SK-N-SH (cell line): ENCODE measurements around the gene RPS17. TPM values are rescaled to one million over a fixed set of nuclear protein-coding genes. Genes with fewer than 3 reads are reported as not detected.

Source experiments
- CTCF ChIA-PET: fragments of 300-600, 350-600 bp; formaldehyde crosslinking; extraction: SDS; loops from one replicate; lab custom pipeline; 2021; lab: Yijun Ruan, JAX
- POLR2A ChIA-PET: fragments of 350-600 bp; sonication (Branson Sonifier 250); formaldehyde crosslinking; extraction: SDS; loops from one replicate; lab custom pipeline; 2020; ENCODE audit warnings: antibody characterized with exemption, inconsistent platforms; lab: Yijun Ruan, JAX
- DNase-seq: peaks from one replicate; pipeline ENCODE4 v3.0.0; 2012
- H2AFZ ChIP-seq: fragments of 200-600 bp; sonication (generic); 2 replicates; pipeline ENCODE4 v1.8.1; 2016; ENCODE audit warnings: antibody characterized with exemption, mild to moderate bottlenecking, low read depth
- H3F3A ChIP-seq: fragments of 200-600 bp; sonication (generic); replicated peaks from 2 replicates; pipeline ENCODE3; 2016; ENCODE audit warnings: antibody characterized with exemption, mild to moderate bottlenecking; ENCODE audit not compliant: insufficient read depth
- H3K27ac ChIP-seq, 2 experiments: fragments of 200-500 bp in 1 of 2; fragments of 200-600 bp in 1 of 2; sonication (Bioruptor generic) in 1 of 2; sonication (generic), shearing (Covaris generic) in 1 of 2; 2 replicates each; pipeline versions ENCODE4 v1.5.1 to v1.6.1; 2014 to 2016; ENCODE audit warnings: low read depth in 2 of 2, inconsistent platforms in 1 of 2, low read length in 1 of 2, mild to moderate bottlenecking in 1 of 2, mixed read lengths in 1 of 2
- H3K27me3 ChIP-seq: fragments of 200-600 bp; sonication (generic), shearing (Covaris generic); 2 replicates; pipeline ENCODE4 v1.6.1; 2016; ENCODE audit warnings: mixed run types; ENCODE audit not compliant: insufficient read depth
- H3K36me3 ChIP-seq, 2 experiments: fragments of 200-500 bp in 1 of 2; fragments of 200-600 bp in 1 of 2; sonication (Bioruptor generic) in 1 of 2; sonication (generic) in 1 of 2; replicated peaks in 1 of 2; 2 replicates each; pipeline versions ENCODE3 to v1.5.1; 2014 to 2016; ENCODE audit warnings: low read length in 1 of 2, mild to moderate bottlenecking in 1 of 2; ENCODE audit not compliant: insufficient read depth in 2 of 2, control insufficient read depth in 1 of 2
- H3K4me1 ChIP-seq, 2 experiments: fragments of 200-500 bp in 1 of 2; fragments of 200-600 bp in 1 of 2; sonication (Bioruptor generic) in 1 of 2; sonication (generic), shearing (Covaris generic) in 1 of 2; 2 replicates each; pipeline versions ENCODE4 v1.5.1 to v1.6.1; 2014 to 2016; ENCODE audit warnings: low read depth in 1 of 2, low read length in 1 of 2, mixed run types in 1 of 2; ENCODE audit not compliant: insufficient read depth in 2 of 2, control insufficient read depth in 1 of 2
- H3K4me2 ChIP-seq: fragments of 200-600 bp; sonication (generic), shearing (Covaris generic); 2 replicates; pipeline ENCODE4 v1.6.1; 2017; ENCODE audit warnings: mixed run types
- H3K4me3 ChIP-seq, 2 experiments: fragments of 200-500 bp in 1 of 2; fragments of 200-600 bp in 1 of 2; sonication (Bioruptor generic) in 1 of 2; sonication (generic), shearing (Covaris generic) in 1 of 2; 2 replicates each; pipeline versions ENCODE4 v1.5.1 to v1.8.1; 2014 to 2016; ENCODE audit warnings: low read depth in 2 of 2, inconsistent platforms in 1 of 2, low read length in 1 of 2, mild to moderate bottlenecking in 1 of 2, mixed read lengths in 1 of 2, moderate library complexity in 1 of 2
- H3K79me2 ChIP-seq: fragments of 200-600 bp; sonication (generic); 2 replicates; pipeline ENCODE4 v1.8.1; 2017; ENCODE audit warnings: mild to moderate bottlenecking; ENCODE audit not compliant: insufficient read depth
- H3K9ac ChIP-seq: fragments of 200-600 bp; sonication (generic); 2 replicates; pipeline ENCODE4 v1.6.1; 2017; ENCODE audit warnings: mixed run types
- H3K9me2 ChIP-seq: fragments of 200-600 bp; sonication (generic); 2 replicates; pipeline ENCODE4 v1.6.1; 2017; ENCODE audit warnings: mixed run types
- H3K9me3 ChIP-seq: fragments of 200-600 bp; sonication (generic); 2 replicates; pipeline ENCODE4 v1.6.1; 2017; ENCODE audit warnings: mixed run types, mild to moderate bottlenecking, moderate library complexity
- H4K20me1 ChIP-seq: fragments of 200-600 bp; sonication (generic); 2 replicates; pipeline ENCODE4 v1.6.1; 2017; ENCODE audit warnings: mild to moderate bottlenecking, mixed run types; ENCODE audit not compliant: insufficient read depth
- CHD2 ChIP-seq: fragments of 150-350 bp; IDR thresholded peaks from 2 replicates; pipeline ENCODE4 v1.6.1; 2018; ENCODE audit warnings: low read length; ENCODE audit not compliant: partially characterized antibody
- CTCF ChIP-seq: fragments of 200-600 bp; sonication (generic); IDR thresholded peaks from 2 replicates; pipeline ENCODE4 v1.6.1; 2017; ENCODE audit warnings: antibody characterized with exemption, mild to moderate bottlenecking, moderate library complexity
- ELF1 ChIP-seq: IDR thresholded peaks from 2 replicates; pipeline ENCODE4 v1.4.0; 2012
- EP300 ChIP-seq, 2 experiments: IDR thresholded peaks; 2 replicates each; pipeline versions ENCODE4 v1.4.0 to v1.6.1; 2012; ENCODE audit warnings: borderline replicate concordance in 1 of 2, low read depth in 1 of 2, low read length in 1 of 2
- FOSL2 ChIP-seq: IDR thresholded peaks from 2 replicates; pipeline ENCODE4 v1.4.0; 2012; ENCODE audit warnings: low read depth, mild to moderate bottlenecking, moderate library complexity, borderline replicate concordance
- FOXM1 ChIP-seq: IDR thresholded peaks from 2 replicates; pipeline ENCODE4 v1.4.0; 2012; ENCODE audit warnings: low read depth, mild to moderate bottlenecking
- GABPA ChIP-seq: IDR thresholded peaks from 2 replicates; pipeline ENCODE4 v1.4.0; 2012; ENCODE audit warnings: low read depth, mild to moderate bottlenecking
- JUND ChIP-seq: IDR thresholded peaks from 2 replicates; pipeline ENCODE4 v1.4.0; 2012
- MAX ChIP-seq: IDR thresholded peaks from 2 replicates; pipeline ENCODE4 v1.4.0; 2012; ENCODE audit warnings: low read depth
- MXI1 ChIP-seq: IDR thresholded peaks from 2 replicates; pipeline ENCODE4 v1.6.1; 2012; ENCODE audit warnings: mild to moderate bottlenecking, low read depth, low read length, improper control_type of control experiment
- PBX3 ChIP-seq: IDR thresholded peaks from 2 replicates; pipeline ENCODE4; 2012
- RFX5 ChIP-seq: IDR thresholded peaks from 2 replicates; pipeline ENCODE4 v1.6.1; 2012; ENCODE audit warnings: mild to moderate bottlenecking, improper control_type of control experiment, low read length
- RXRA ChIP-seq: IDR thresholded peaks from 2 replicates; pipeline ENCODE4 v1.4.0; 2012; ENCODE audit warnings: low read depth, mild to moderate bottlenecking, borderline replicate concordance
- SIN3A ChIP-seq: IDR thresholded peaks from 2 replicates; pipeline ENCODE4 v1.6.1; 2012; ENCODE audit warnings: low read depth, mild to moderate bottlenecking, low read length, moderate library complexity, borderline replicate concordance
- SMC3 ChIP-seq: IDR thresholded peaks from 2 replicates; pipeline ENCODE4 v1.6.1; 2012; ENCODE audit warnings: low read depth, low read length, improper control_type of control experiment
- TAF1 ChIP-seq: IDR thresholded peaks from 2 replicates; pipeline ENCODE4 v1.6.1; 2012; ENCODE audit warnings: low read depth, mild to moderate bottlenecking, low read length, moderate library complexity, borderline replicate concordance
- TCF12 ChIP-seq: IDR thresholded peaks from 2 replicates; pipeline ENCODE4 v1.4.0; 2012
- USF1 ChIP-seq: IDR thresholded peaks from 2 replicates; pipeline ENCODE4 v1.4.0; 2012; ENCODE audit warnings: low read depth, borderline replicate concordance
- USF2 ChIP-seq: fragments of 150-350 bp; IDR thresholded peaks from 2 replicates; pipeline ENCODE4 v1.6.1; 2017; ENCODE audit warnings: antibody characterized with exemption, low read length, low read depth, borderline replicate concordance
- YY1 ChIP-seq: IDR thresholded peaks from 2 replicates; pipeline ENCODE4 v1.4.0; 2012; ENCODE audit warnings: low read depth, mild to moderate bottlenecking
- ZBTB33 ChIP-seq: IDR thresholded peaks from 2 replicates; pipeline ENCODE4 v1.4.0; 2012; ENCODE audit warnings: low read depth, borderline replicate concordance
- WGBS: methylation state at CpG from one replicate; pipeline ENCODE4 v1.1.6; 2017; ENCODE audit warnings: low lambda C conversion rate; 5-methylcytosine and 5-hydroxymethylcytosine counted together
- polyA plus RNA-seq, 3 experiments: library from polyadenylated mRNA; depleted of rRNA; stranded (reverse); fragments of >200 nt; gene quantifications; 2 replicates each; pipeline ENCODE4 v1.2.3, GENCODE V29; 2012

The RPS17 gene
- polyA plus RNA-seq, 1 of the 3 experiments (the other 2 are of a cell fraction): 9,168 TPM

DNA sequence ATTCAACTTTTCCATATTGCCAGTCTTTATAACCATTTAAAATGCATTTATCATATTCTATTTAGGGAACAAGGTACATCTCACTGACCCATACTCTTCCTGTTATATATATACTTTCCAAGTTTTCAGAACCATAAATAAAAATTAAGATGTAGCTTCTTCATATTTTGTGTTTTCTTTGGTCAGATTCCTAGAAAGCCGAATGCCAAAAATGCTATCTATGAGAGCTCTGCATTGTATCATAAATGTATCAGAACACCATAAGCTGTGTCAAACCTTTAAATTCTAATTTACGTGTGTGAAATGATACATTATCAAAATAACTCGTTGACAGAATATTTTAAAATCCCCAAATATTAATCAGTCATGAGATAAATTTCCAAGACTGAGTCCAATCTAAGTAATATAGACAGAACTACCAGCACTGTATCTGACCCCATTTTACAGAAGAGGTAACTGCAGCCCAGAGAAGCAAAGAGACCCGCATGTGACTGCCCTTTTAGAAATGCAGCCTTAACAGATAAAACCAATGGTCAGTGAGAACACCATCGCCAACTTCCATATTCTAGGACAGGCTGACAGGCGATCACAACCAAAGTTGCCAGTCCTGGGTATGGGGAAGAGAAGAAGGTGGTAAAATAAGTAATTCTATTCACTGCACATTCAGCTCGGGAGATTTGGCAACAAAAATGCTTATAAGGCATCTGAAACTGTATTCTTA is 16.2 kb upstream of the RPS17 start:
- no peaks in the 10 kb centered on the region for H3K9me3 ChIP-seq
- CTCF ChIA-PET: interaction anchor here (1.1 to 1.6 kb wide), 3 partner anchors 8 to 16 kb away, joined by 3 to 4 read pairs (median 3); no protein-coding TSS in a partner anchor
- no peak overlapping the region for H3K9ac ChIP-seq
- no peaks in the 10 kb centered on the region for H3K9me2 ChIP-seq
- no peak overlapping the region for H2AFZ ChIP-seq
- no peak overlapping the region for H3K4me3 ChIP-seq
- H3K4me1 ChIP-seq: no peaks in the 10 kb centered on the region
- H3K36me3 ChIP-seq: no peaks in the 10 kb centered on the region
- POLR2A ChIA-PET: no interaction called here
- no peak overlapping the region for H3K4me2 ChIP-seq
- no peaks in the 10 kb centered on the region for H4K20me1 ChIP-seq
- no peaks in the 10 kb centered on the region for H3K27me3 ChIP-seq
- no peaks in the 10 kb centered on the region for H3K79me2 ChIP-seq
- no peaks in the 10 kb centered on the region for H3F3A ChIP-seq
- no peak for DNase-seq
- TF ChIP-seq ELF1 (no peak), SMC3 (no peak), MXI1 (no peak), CTCF (no peak)
- TF ChIP-seq, all 33 proteins: peak for 0
- 80% methylated on average over 7 of the region's 7 CpGs for WGBS
- no peak overlapping the region for H3K27ac ChIP-seq

- Histone ChIP-seq H3K9me3 (no peaks in the 10 kb centered on the region), H3F3A (no peaks in the 10 kb centered on the region), H3K4me1 (no peaks in the 10 kb centered on the region), H2AFZ (no peak overlapping the region), H3K4me3 (no peak overlapping the region), H3K79me2 (no peaks in the 10 kb centered on the region), H3K9ac (no peak overlapping the region), H3K36me3 (no peaks in the 10 kb centered on the region), H3K4me2 (no peak overlapping the region), H3K27ac (no peak overlapping the region), H3K9me2 (no peaks in the 10 kb centered on the region), H4K20me1 (no peaks in the 10 kb centered on the region), H3K27me3 (no peaks in the 10 kb centered on the region)
- TF ChIP-seq USF2: no peak
- TF ChIP-seq RXRA: no peak
- no peak for TF ChIP-seq FOXM1
- TF ChIP-seq ELF1: no peak
- TF ChIP-seq CHD2: no peak
- TF ChIP-seq ZBTB33: no peak
- no peak for TF ChIP-seq YY1
- no peak for TF ChIP-seq PBX3
- no peak for TF ChIP-seq USF1
- TF ChIP-seq JUND: no peak
- TF ChIP-seq SIN3A: no peak
- no peak for TF ChIP-seq EP300 (IDR thresholded peaks at IDR 0.05; ENCODE audit: borderline replicate concordance in 1 of 2, low read depth in 1 of 2, low read length in 1 of 2)
- TF ChIP-seq MAX: no peak
- TF ChIP-seq TCF12: no peak
- no peak for TF ChIP-seq SMC3
- TF ChIP-seq MXI1: no peak
- no peak for TF ChIP-seq GABPA
- no peak for TF ChIP-seq RFX5
- no peak for TF ChIP-seq FOSL2
- no peak for TF ChIP-seq TAF1
- CTCF ChIA-PET: interaction anchor here (1.6 kb wide), 1 partner anchor 14 kb away, joined by 4 read pairs; no protein-coding TSS in a partner anchor
- POLR2A ChIA-PET: no interaction called here
- WGBS: 91% methylated on average over 2 of the region's 2 CpGs
- no peak for DNase-seq
Measured at GRCh38 chr15:82554849-82555248, 14.6 kb upstream of the RPS17 start.
